Measurements from ENCODE around the gene KCNH3.
A peak's percentile ranks its signal among the peaks of the same experiment; 100 is the strongest.

The KCNH3 gene

GRCh38 chr12:49552425-49552824 lies 13.6 kb downstream of the KCNH3 start:
- no peak for TF ChIP-seq CTCF (IDR thresholded peaks at IDR 0.05; ENCODE audit: borderline replicate concordance, insufficient read depth, low read depth, low read length)

GRCh38 chr12:49552899-49553298 lies 14.1 kb downstream of the KCNH3 start:
- H3K4me3 ChIP-seq (ENCODE audit: low read depth, low read length): no peak overlapping the region
- no peak for TF ChIP-seq CTCF (IDR thresholded peaks at IDR 0.05; ENCODE audit: borderline replicate concordance, insufficient read depth, low read depth, low read length)

More at GRCh38 chr12:49552425-49552824, 13.6 kb downstream of the KCNH3 start:
- no peak overlapping the region for H3K4me3 ChIP-seq (ENCODE audit: low read depth, low read length)

GRCh38 chr12:49553512-49554088 lies 14.8 kb downstream of the KCNH3 start:
- H3K4me3 ChIP-seq (ENCODE audit: low read depth, low read length): no peak overlapping the region
- TF ChIP-seq CTCF (IDR thresholded peaks at IDR 0.05; ENCODE audit: borderline replicate concordance, insufficient read depth, low read depth, low read length): peak; percentile 50; the same call in 1 of the 2 replicates

GRCh38 chr12:49554266-49554665 lies 15.4 kb downstream of the KCNH3 start:
- TF ChIP-seq CTCF (IDR thresholded peaks at IDR 0.05; ENCODE audit: borderline replicate concordance, insufficient read depth, low read depth, low read length): no peak
- no peak overlapping the region for H3K4me3 ChIP-seq (ENCODE audit: low read depth, low read length)

GRCh38 chr12:49555631-49556390 lies 17.0 kb downstream of the KCNH3 start:
- TF ChIP-seq CTCF (IDR thresholded peaks at IDR 0.05; ENCODE audit: borderline replicate concordance, insufficient read depth, low read depth, low read length): no peak
- H3K4me3 ChIP-seq (ENCODE audit: low read depth, low read length): no peak overlapping the region

GRCh38 chr12:49556391-49557186 lies 17.8 kb downstream of the KCNH3 start:
- H3K4me3 ChIP-seq (ENCODE audit: low read depth, low read length): no peak overlapping the region
- no peak for TF ChIP-seq CTCF (IDR thresholded peaks at IDR 0.05; ENCODE audit: borderline replicate concordance, insufficient read depth, low read depth, low read length)

All from GM12875 (cell line).